ENCODE measurements around the gene NDUFAB1.

DNA sequence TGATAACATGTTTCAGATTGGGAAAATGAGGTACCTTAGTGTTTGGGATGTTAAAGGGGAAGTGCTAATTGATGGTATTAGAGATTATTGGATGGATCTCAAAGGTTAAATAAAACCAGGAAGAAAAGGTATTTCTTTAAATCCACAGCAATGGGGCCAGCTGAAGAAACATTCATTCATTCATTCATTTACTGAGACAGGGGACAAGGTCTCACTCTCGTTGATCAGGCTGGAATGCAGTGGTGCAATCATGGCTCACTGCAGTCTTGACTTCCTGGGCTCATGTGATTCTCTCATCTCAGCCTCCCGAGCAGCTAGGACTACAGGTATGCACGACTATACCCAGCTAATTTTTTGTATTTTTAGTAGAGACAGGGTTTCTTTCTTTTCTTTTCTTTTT is 58.7 kb downstream of the NDUFAB1 start:
- no peak for TF ChIP-seq POLR2A (IDR thresholded peaks at IDR 0.05)
- TF ChIP-seq, protein P1, sequence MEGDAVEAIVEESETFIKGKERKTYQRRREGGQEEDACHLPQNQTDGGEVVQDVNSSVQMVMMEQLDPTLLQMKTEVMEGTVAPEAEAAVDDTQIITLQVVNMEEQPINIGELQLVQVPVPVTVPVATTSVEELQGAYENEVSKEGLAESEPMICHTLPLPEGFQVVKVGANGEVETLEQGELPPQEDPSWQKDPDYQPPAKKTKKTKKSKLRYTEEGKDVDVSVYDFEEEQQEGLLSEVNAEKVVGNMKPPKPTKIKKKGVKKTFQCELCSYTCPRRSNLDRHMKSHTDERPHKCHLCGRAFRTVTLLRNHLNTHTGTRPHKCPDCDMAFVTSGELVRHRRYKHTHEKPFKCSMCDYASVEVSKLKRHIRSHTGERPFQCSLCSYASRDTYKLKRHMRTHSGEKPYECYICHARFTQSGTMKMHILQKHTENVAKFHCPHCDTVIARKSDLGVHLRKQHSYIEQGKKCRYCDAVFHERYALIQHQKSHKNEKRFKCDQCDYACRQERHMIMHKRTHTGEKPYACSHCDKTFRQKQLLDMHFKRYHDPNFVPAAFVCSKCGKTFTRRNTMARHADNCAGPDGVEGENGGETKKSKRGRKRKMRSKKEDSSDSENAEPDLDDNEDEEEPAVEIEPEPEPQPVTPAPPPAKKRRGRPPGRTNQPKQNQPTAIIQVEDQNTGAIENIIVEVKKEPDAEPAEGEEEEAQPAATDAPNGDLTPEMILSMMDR (IDR thresholded peaks at IDR 0.05), result no peak

All from thyroid gland (tissue), 4 donors.